ENCODE data around the gene MRPS26. TPM values are rescaled to one million over a fixed set of nuclear protein-coding genes. Genes with fewer than 3 reads are reported as not detected.
"Not testable (repeated sequence)": the region's sequence is repeated elsewhere in the genome, so short reads cannot be mapped to it uniquely, and the experiment has no call there.

Gene MRPS26
- polyA plus RNA-seq, 3 donors = 19.4 to 36.6 (median 29.8) TPM

DNA sequence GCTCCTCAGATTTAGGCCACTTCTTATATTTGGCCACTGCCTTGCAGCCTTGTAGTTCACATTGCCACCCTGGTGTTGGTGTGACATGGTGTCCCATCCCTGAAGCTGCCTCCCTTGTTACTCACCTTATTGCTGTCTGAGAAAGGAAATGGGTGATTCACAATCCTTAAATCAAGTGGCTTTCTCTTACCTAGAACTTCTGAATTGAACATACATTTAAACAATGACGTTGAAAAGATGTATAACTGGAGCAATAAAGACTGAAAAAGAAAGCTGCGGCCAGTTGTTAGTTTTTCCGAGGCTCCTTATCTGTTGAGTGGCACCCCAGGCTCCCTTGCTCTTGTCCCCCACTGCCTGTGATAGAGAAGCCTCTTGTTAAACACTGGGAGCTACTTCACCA is 31.2 kb upstream of the MRPS26 start:
- Histone ChIP-seq H3K4me1 (ENCODE audit: control insufficient read depth in 1 of 2, insufficient read depth in 2 of 2, low read length in 2 of 2) (no peaks in the 10 kb centered on the region), H3K9me3 (replicated peaks in 1 of 2; ENCODE audit: control insufficient read depth in 1 of 2, insufficient read depth in 1 of 2, low read length in 2 of 2) (no peaks in the 10 kb centered on the region), H3K4me2 (replicated peaks; ENCODE audit: extremely low read depth, low read length, poor library complexity, severe bottlenecking) (no peak overlapping the region), H2AFZ (ENCODE audit: insufficient read depth, low read depth, low read length, poor library complexity, severe bottlenecking) (no peak overlapping the region), H3K79me2 (ENCODE audit: insufficient read depth, low read length) (no peaks in the 10 kb centered on the region), H3K9ac (ENCODE audit: insufficient read depth, low read length, poor library complexity, severe bottlenecking) (no peak overlapping the region), H3K27me3 (ENCODE audit: control insufficient read depth in 2 of 2, insufficient read depth in 2 of 2, low read length in 2 of 2) (no peaks in the 10 kb centered on the region), H3K36me3 (replicated peaks in 1 of 2; ENCODE audit: control insufficient read depth in 1 of 2, insufficient read depth in 2 of 2, low read length in 2 of 2) (peaks cover 37 to 76% of the 10 kb centered on the region in 2 donors), H4K20me1 (ENCODE audit: insufficient read depth, low read length) (no peaks in the 10 kb centered on the region), H3K27ac (ENCODE audit: low read depth in 1 of 2, low read length in 2 of 2) (no peak overlapping the region), H3K4me3 (replicated peaks in 1 of 3; ENCODE audit: low read depth in 2 of 3, low read length in 3 of 3) (no peak overlapping the region)
- Mint-ChIP-seq H3K27me3 (ENCODE audit: low read depth in 3 of 3) (no peaks in the 10 kb centered on the region), H3K27ac (no peak overlapping the region), H3K4me1 (no peaks in the 10 kb centered on the region), H3K36me3 (peaks cover 55 to 67% of the 10 kb centered on the region in 2 donors), H3K4me3 (no peak overlapping the region), H3K9me3 (peaks cover 0 to 3% (median 0%) of the 10 kb centered on the region in 7 donors)
- TF ChIP-seq, protein P1, sequence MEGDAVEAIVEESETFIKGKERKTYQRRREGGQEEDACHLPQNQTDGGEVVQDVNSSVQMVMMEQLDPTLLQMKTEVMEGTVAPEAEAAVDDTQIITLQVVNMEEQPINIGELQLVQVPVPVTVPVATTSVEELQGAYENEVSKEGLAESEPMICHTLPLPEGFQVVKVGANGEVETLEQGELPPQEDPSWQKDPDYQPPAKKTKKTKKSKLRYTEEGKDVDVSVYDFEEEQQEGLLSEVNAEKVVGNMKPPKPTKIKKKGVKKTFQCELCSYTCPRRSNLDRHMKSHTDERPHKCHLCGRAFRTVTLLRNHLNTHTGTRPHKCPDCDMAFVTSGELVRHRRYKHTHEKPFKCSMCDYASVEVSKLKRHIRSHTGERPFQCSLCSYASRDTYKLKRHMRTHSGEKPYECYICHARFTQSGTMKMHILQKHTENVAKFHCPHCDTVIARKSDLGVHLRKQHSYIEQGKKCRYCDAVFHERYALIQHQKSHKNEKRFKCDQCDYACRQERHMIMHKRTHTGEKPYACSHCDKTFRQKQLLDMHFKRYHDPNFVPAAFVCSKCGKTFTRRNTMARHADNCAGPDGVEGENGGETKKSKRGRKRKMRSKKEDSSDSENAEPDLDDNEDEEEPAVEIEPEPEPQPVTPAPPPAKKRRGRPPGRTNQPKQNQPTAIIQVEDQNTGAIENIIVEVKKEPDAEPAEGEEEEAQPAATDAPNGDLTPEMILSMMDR (IDR thresholded peaks at IDR 0.05) = no peak
- intact Hi-C loops (cut with micrococcal nuclease) = no loop called here
- no peak for DNase-seq
- WGBS (ENCODE audit: insufficient coverage) = no CpG with 5 or more reads among the region's 3 CpGs

DNA sequence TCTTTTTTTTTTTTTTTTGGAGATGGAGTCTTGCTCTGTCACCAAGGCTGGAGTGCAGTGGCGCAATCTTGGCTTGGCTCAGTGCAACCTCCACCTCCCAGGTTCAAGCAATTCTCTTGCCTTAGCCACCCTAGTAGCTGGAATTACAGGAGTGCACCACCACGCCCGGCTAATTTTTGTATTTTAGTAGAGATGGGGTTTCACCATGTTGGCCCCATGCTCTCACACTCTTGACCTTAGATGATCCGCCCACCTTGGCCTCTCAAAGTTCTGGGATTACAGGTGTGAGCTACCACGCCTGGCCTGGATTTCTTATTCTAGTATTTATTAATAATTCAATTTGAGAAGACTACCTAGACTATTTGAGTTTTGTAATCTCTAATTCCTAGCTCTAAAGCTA is 30.6 kb upstream of the MRPS26 start:
- H3K9ac ChIP-seq (ENCODE audit: insufficient read depth, low read length, poor library complexity, severe bottlenecking); H3K9me3 ChIP-seq (replicated peaks in 1 of 2; ENCODE audit: control insufficient read depth in 1 of 2, insufficient read depth in 1 of 2, low read length in 2 of 2); H3K4me3 ChIP-seq (replicated peaks in 1 of 3; ENCODE audit: low read depth in 2 of 3, low read length in 3 of 3); H3K27me3 ChIP-seq (ENCODE audit: control insufficient read depth in 2 of 2, insufficient read depth in 2 of 2, low read length in 2 of 2); H3K27ac ChIP-seq (ENCODE audit: low read depth in 1 of 2, low read length in 2 of 2); H4K20me1 ChIP-seq (ENCODE audit: insufficient read depth, low read length); H3K9me3 Mint-ChIP-seq; H3K4me1 ChIP-seq (ENCODE audit: control insufficient read depth in 1 of 2, insufficient read depth in 2 of 2, low read length in 2 of 2); H3K4me2 ChIP-seq (replicated peaks; ENCODE audit: extremely low read depth, low read length, poor library complexity, severe bottlenecking); H3K4me1 Mint-ChIP-seq; intact Hi-C loops (cut with micrococcal nuclease); H3K27ac Mint-ChIP-seq; H3K27me3 Mint-ChIP-seq (ENCODE audit: low read depth in 3 of 3); DNase-seq; H2AFZ ChIP-seq (ENCODE audit: insufficient read depth, low read depth, low read length, poor library complexity, severe bottlenecking); H3K4me3 Mint-ChIP-seq; H3K79me2 ChIP-seq (ENCODE audit: insufficient read depth, low read length): not testable (repeated sequence)
- H3K36me3 Mint-ChIP-seq = peaks cover 50 to 65% of the 10 kb centered on the region in 2 donors
- WGBS (ENCODE audit: insufficient coverage) = no CpG with 5 or more reads among the region's 5 CpGs
- H3K36me3 ChIP-seq (replicated peaks in 1 of 2; ENCODE audit: control insufficient read depth in 1 of 2, insufficient read depth in 2 of 2, low read length in 2 of 2) = peaks cover 36 to 71% of the 10 kb centered on the region in 2 donors

All from CD14-positive monocyte (primary cell).